Measurements from ENCODE around the gene CD34. TPM values are rescaled to one million over a fixed set of nuclear protein-coding genes. Genes with fewer than 3 reads are reported as not detected.

The CD34 gene
- total RNA-seq, 1 experiment from 2014 or later: not detected

DNA sequence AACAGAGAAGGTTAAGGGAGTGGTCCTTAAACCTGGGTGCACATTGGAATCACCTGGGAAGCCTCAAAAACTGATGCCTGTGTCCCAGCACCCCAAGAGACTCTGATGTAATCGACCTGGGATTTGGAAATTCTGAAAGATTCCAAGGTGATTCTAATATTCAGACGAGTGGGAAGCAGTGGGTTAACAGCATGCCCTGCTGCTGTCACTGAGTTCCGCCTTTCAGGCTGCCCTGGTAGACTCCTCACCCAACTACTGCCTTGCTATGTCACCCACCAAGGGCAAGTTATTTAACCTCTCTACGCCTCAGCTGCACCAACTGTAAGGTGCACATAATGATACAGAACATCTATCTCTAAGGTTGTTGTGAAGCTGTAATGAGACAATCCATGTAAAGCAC is 59.2 kb downstream of the CD34 start:
- no peak for TF ChIP-seq EZH2 (IDR thresholded peaks at IDR 0.05; ENCODE audit: borderline replicate concordance, low read depth, low read length, poor library complexity, severe bottlenecking)
- TF ChIP-seq CTCF (conservative IDR thresholded peaks at IDR 0.05; ENCODE audit: low read depth, low read length): no peak
- ChIA-PET CTCF (no interaction called here), POLR2A (ENCODE audit: low non-redundant PET) (no interaction called here)
- Histone ChIP-seq H3K4me1 (ENCODE audit: insufficient read depth, low read length, poor library complexity, severe bottlenecking) (no peaks in the 10 kb centered on the region), H3K27ac (ENCODE audit: low read depth, low read length, poor library complexity, severe bottlenecking) (no peak overlapping the region), H3K36me3 (ENCODE audit: insufficient read depth, low read length, poor library complexity, severe bottlenecking) (no peaks in the 10 kb centered on the region), H3K9me3 (ENCODE audit: low read depth, low read length, poor library complexity, severe bottlenecking) (no peaks in the 10 kb centered on the region), H3K27me3 (replicated peaks; ENCODE audit: insufficient read depth, low read depth, low read length, poor library complexity) (peaks cover 6% of the 10 kb centered on the region), H3K4me3 (ENCODE audit: low read depth, low read length, poor library complexity, severe bottlenecking) (no peak overlapping the region)
- intact Hi-C loops (cut with micrococcal nuclease; ENCODE audit: unreplicated experiment): no loop called here
- DNase-seq (ENCODE audit: low spot score): no peak
- no TSS peak for BruUV-seq (replicated peaks)

- POLR2A ChIA-PET (ENCODE audit: low non-redundant PET): no interaction called here
These were observed 60.1 kb downstream of the CD34 start for GRCh38 chr1:207850621-207851407.

GRCh38 chr1:207849646-207850045 is 61.3 kb downstream of the CD34 start:
- TF ChIP-seq CTCF (conservative IDR thresholded peaks at IDR 0.05; ENCODE audit: low read depth, low read length): no peak
- TF ChIP-seq EZH2 (IDR thresholded peaks at IDR 0.05; ENCODE audit: borderline replicate concordance, low read depth, low read length, poor library complexity, severe bottlenecking): no peak
- CTCF ChIA-PET: no interaction called here
- intact Hi-C loops (cut with micrococcal nuclease; ENCODE audit: unreplicated experiment): no loop called here

More at GRCh38 chr1:207850621-207851407, 60.1 kb downstream of the CD34 start:
- CTCF ChIA-PET: no interaction called here
- no TSS peak for BruUV-seq (replicated peaks)
- H3K4me3 ChIP-seq (ENCODE audit: low read depth, low read length, poor library complexity, severe bottlenecking): no peak overlapping the region
- intact Hi-C loops (cut with micrococcal nuclease; ENCODE audit: unreplicated experiment): no loop called here
- H3K9me3 ChIP-seq (ENCODE audit: low read depth, low read length, poor library complexity, severe bottlenecking): no peaks in the 10 kb centered on the region
- no peaks in the 10 kb centered on the region for H3K36me3 ChIP-seq (ENCODE audit: insufficient read depth, low read length, poor library complexity, severe bottlenecking)
- H3K27me3 ChIP-seq (replicated peaks; ENCODE audit: insufficient read depth, low read depth, low read length, poor library complexity): peaks cover 6% of the 10 kb centered on the region
- DNase-seq (ENCODE audit: low spot score): no peak
- TF ChIP-seq EZH2 (IDR thresholded peaks at IDR 0.05; ENCODE audit: borderline replicate concordance, low read depth, low read length, poor library complexity, severe bottlenecking) (no peak), CTCF (conservative IDR thresholded peaks at IDR 0.05; ENCODE audit: low read depth, low read length) (no peak)
- no peaks in the 10 kb centered on the region for H3K4me1 ChIP-seq (ENCODE audit: insufficient read depth, low read length, poor library complexity, severe bottlenecking)
- no peak overlapping the region for H3K27ac ChIP-seq (ENCODE audit: low read depth, low read length, poor library complexity, severe bottlenecking)

More at GRCh38 chr1:207849646-207850045, 61.3 kb downstream of the CD34 start:
- H3K36me3 ChIP-seq (ENCODE audit: insufficient read depth, low read length, poor library complexity, severe bottlenecking): no peaks in the 10 kb centered on the region
- no peak overlapping the region for H3K27ac ChIP-seq (ENCODE audit: low read depth, low read length, poor library complexity, severe bottlenecking)
- no peak overlapping the region for H3K4me3 ChIP-seq (ENCODE audit: low read depth, low read length, poor library complexity, severe bottlenecking)
- H3K9me3 ChIP-seq (ENCODE audit: low read depth, low read length, poor library complexity, severe bottlenecking): no peaks in the 10 kb centered on the region
- POLR2A ChIA-PET (ENCODE audit: low non-redundant PET): no interaction called here
- no peak for DNase-seq (ENCODE audit: low spot score)
- no peaks in the 10 kb centered on the region for H3K4me1 ChIP-seq (ENCODE audit: insufficient read depth, low read length, poor library complexity, severe bottlenecking)
- BruUV-seq (replicated peaks): no TSS peak
- peaks cover 6% of the 10 kb centered on the region for H3K27me3 ChIP-seq (replicated peaks; ENCODE audit: insufficient read depth, low read depth, low read length, poor library complexity)

Measured in A673 (cell line).